Activated naive CD4-positive, alpha-beta T cell treated with anti-CD3 and anti-CD28 coated beads, Interleukin-2, amount 10 ng/mL, durations not matched to agents 7 days and 5 days (primary cell): ENCODE measurements around the gene TAF9.

Experiments
- CTCF ChIA-PET: fragments of 350-600 bp; sonication (Branson Sonifier 250); formaldehyde crosslinking; loops from one replicate; lab custom pipeline; 2021; ENCODE audit warnings: antibody characterized with exemption; lab: Charles Lee
- DNase-seq: peaks from one replicate; pipeline ENCODE4 v3.0.0-alpha.2; 2020
- H3K27ac Mint-ChIP-seq: one replicate; pipeline ENCODE4 v1.8.0; 2021; ENCODE audit warnings: mild to moderate bottlenecking, moderate library complexity, mixed read lengths
- H3K27me3 Mint-ChIP-seq: one replicate; pipeline ENCODE4 v1.8.0; 2021; ENCODE audit warnings: mild to moderate bottlenecking, mixed read lengths
- H3K36me3 Mint-ChIP-seq: one replicate; pipeline ENCODE4 v1.8.0; 2021; ENCODE audit warnings: mixed read lengths
- H3K4me1 Mint-ChIP-seq: one replicate; pipeline ENCODE4 v1.8.0; 2021; ENCODE audit warnings: mixed read lengths
- H3K4me3 Mint-ChIP-seq: one replicate; pipeline ENCODE4 v1.8.0; 2021; ENCODE audit warnings: mild to moderate bottlenecking, moderate library complexity, mixed read lengths
- H3K9me3 Mint-ChIP-seq: one replicate; pipeline ENCODE4 v1.8.0; 2021; ENCODE audit warnings: mixed read lengths

TAF9 gene

DNA sequence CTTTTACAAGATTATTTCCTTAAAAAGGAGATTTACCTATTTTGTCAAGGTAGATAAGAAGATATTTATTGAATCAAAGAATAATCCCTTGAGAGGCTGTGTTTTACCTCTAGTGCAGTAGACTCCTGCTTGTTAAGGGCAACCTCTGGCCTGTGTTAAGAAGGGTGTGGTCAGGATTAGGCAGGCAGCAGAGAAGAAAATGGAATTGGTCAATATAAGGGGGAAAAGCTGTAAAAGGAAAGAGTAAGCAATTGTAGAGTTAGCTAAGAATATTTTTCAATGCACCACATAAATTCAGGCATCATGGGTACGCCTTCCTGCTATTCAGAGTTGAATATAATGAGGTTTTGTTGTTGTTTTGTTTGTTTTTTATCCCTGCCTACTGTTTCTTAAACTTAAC, 43.0 kb downstream of the TAF9 start:
- Mint-ChIP-seq H3K27me3 (no peaks in the 10 kb centered on the region), H3K27ac (no peak overlapping the region), H3K36me3 (no peaks in the 10 kb centered on the region), H3K9me3 (no peaks in the 10 kb centered on the region), H3K4me1 (no peaks in the 10 kb centered on the region), H3K4me3 (no peak overlapping the region)
- DNase-seq = no peak
- CTCF ChIA-PET = no interaction called here

DNA sequence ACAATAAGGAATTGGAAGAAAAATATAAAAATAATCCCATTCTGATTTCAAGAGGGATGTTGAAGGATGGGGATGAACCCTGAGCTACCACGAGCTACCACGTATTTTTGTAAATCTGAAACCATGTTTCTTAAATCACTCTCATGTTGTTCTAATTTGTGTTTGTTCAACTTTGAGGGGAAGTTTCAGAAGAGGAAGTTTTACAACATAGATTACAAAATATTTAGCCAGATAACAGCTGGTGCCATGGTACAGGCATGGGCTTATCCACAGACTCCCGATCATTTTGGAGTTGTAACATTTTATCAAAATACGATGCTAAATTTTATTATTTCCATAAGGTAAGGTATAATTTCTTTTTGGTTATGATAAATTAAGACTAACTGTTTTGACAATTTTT, 51.9 kb downstream of the TAF9 start:
- CTCF ChIA-PET = interaction anchor here (1.0 kb wide), 1 partner anchor 26 kb away, joined by 3 read pairs; no protein-coding TSS in a partner anchor
- H3K36me3 Mint-ChIP-seq = peaks cover 11% of the 10 kb centered on the region
- H3K27me3 Mint-ChIP-seq = no peaks in the 10 kb centered on the region
- no peak for DNase-seq
- H3K9me3 Mint-ChIP-seq = no peaks in the 10 kb centered on the region
- no peak overlapping the region for H3K4me3 Mint-ChIP-seq
- H3K4me1 Mint-ChIP-seq = no peaks in the 10 kb centered on the region
- H3K27ac Mint-ChIP-seq = no peak overlapping the region

DNA sequence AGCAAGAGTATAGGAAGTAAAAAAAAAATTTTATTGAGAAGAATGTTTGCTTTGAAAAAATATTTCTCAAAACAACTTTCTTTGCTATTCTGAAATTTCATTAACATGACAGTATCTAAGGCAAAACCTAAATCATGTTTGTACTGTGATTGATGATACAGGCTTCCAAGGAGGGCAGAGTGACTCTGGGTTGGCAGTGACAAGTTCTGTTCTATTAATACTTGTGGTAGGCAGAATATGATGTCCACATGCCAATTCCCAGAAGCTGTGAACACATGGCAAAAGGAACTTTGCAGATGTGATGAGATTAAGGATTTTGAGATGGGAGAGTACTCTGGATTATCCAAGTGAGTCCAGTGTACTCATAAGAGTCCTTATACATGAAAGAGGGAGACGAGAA, 53.3 kb downstream of the TAF9 start:
- CTCF ChIA-PET = no interaction called here

More for the DNA sequence above, 53.3 kb downstream of the TAF9 start:
- Mint-ChIP-seq H3K27ac (no peak overlapping the region), H3K4me1 (no peaks in the 10 kb centered on the region), H3K27me3 (no peaks in the 10 kb centered on the region), H3K36me3 (peaks cover 16% of the 10 kb centered on the region), H3K4me3 (no peak overlapping the region), H3K9me3 (no peaks in the 10 kb centered on the region)
- no peak for DNase-seq
